Stimulated activated memory B cell treated with anti-CD40 and anti-IgM and Interleukin-4, amounts not matched to agents 10 μg/mL and 1 μg/mL and 100 μg/mL, for 72 hours (primary cell): ENCODE measurements around the gene PEMT.
A peak's percentile ranks its signal among the peaks of the same experiment; 100 is the strongest.

ENCODE experiments used
- ATAC-seq: fragments of 150-1000 bp; cut with Tn5 transposase; 2 replicates; pipeline ENCODE4 v1.10.0; 2021
- H3K27ac Mint-ChIP-seq: one replicate; pipeline ENCODE4 v1.8.0; 2022; ENCODE audit warnings: mild to moderate bottlenecking, mixed read lengths
- H3K27me3 Mint-ChIP-seq: one replicate; pipeline ENCODE4 v1.8.0; 2022; ENCODE audit warnings: mixed read lengths
- H3K36me3 Mint-ChIP-seq: one replicate; pipeline ENCODE4 v1.8.0; 2022; ENCODE audit warnings: mixed read lengths
- H3K4me1 Mint-ChIP-seq: one replicate; pipeline ENCODE4 v1.8.0; 2022; ENCODE audit warnings: mixed read lengths
- H3K4me3 Mint-ChIP-seq: one replicate; pipeline ENCODE4 v1.8.0; 2022; ENCODE audit warnings: mild to moderate bottlenecking, moderate library complexity, mixed read lengths
- H3K9me3 Mint-ChIP-seq: one replicate; pipeline ENCODE4 v1.8.0; 2022; ENCODE audit warnings: mixed read lengths

The PEMT gene

DNA sequence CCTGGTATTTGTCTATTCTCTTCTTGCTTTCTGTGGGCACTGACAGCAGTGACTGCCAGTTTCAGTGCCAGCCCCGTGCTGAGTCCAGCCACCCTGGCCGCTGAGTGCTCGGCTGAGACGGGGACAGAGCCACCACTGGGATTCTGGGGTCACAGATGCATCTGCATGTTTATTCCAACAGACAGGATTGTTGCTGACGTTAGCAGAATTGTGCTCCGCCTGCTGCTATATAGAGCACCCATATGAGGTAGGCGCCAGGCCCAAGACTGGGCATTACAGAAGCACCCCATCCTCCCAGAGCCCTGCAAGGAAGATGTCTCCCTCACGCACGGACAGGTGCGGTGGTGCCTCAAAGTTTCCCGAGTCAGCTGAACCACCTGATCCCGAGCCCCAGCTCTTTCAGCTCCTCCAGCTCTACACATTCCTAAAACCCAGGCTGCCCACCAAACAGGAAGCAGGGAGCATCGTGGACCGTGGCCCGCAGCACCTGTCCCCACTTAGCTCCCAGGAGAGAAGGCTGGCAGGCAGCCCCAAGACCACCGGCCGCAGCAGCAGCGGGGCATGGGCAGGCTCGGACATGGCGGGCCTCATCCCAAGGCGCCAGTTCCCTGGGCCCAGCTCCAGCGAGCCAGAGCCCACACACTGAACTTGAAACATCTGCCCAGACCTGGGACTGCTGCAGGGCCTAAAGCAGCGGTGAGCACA is 50.4 kb downstream of the PEMT start:
- Mint-ChIP-seq H3K27ac (no peak overlapping the region), H3K4me1 (no peaks in the 10 kb centered on the region), H3K4me3 (no peak overlapping the region), H3K27me3 (no peaks in the 10 kb centered on the region), H3K36me3 (no peaks in the 10 kb centered on the region), H3K9me3 (no peaks in the 10 kb centered on the region)
- ATAC-seq, result no peak

DNA sequence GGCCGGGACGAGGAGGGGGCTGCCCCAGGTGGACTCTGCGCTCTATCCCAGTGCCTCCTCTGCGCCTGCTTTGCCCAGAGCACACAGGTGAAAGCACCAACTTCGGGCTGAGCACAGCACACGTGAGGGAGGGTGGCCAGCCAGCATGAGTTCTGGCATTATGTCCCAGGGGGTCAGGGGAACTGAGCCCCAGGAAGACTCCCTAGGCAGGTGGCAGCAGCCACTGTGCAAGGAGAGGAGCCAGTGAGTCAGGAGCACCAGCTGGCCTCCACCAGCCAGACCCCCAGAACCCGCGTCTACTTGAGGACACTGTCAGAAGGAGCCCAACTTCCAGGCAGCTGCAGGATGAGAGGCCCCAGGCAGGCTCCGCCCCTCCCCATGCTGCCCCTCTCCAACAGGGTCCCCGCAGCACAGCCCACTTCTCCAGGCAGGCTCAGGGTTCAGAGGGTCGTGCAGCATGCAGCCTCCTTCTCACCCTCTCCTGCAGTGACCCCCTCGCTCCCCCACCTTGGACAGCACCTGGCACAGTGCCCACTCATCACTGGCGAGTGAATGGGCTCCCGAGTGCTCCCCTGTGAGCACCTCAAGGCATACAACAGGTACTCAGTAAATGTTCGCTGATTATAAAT is 51.1 kb downstream of the PEMT start:
- H3K36me3 Mint-ChIP-seq, result no peaks in the 10 kb centered on the region
- H3K4me1 Mint-ChIP-seq, result no peaks in the 10 kb centered on the region

DNA sequence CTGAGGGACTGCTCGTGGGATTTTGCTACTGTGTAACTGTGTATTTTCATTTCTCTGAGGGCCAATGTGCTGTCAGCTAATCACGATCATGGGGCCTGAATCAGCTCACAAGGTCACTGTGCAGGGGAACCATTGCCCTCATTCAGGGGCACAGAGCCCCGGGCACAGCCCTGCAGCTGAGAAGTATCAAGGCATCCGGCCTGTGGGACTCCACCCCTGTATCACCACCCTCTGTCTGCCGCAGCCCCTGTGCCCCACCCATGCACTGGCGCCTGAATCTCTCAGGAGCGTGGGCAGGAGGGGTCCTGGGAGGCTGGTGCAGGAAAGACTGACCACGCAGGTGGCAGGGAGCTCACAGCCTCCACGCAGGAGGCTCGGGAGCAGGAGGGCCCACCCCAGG is 51.9 kb downstream of the PEMT start:
- H3K4me3 Mint-ChIP-seq, result no peak overlapping the region
- no peaks in the 10 kb centered on the region for H3K9me3 Mint-ChIP-seq

More for the DNA sequence above, 51.1 kb downstream of the PEMT start:
- H3K27ac Mint-ChIP-seq, result no peak overlapping the region
- no peaks in the 10 kb centered on the region for H3K27me3 Mint-ChIP-seq
- no peaks in the 10 kb centered on the region for H3K9me3 Mint-ChIP-seq
- H3K4me3 Mint-ChIP-seq, result no peak overlapping the region
- ATAC-seq, result no peak

DNA sequence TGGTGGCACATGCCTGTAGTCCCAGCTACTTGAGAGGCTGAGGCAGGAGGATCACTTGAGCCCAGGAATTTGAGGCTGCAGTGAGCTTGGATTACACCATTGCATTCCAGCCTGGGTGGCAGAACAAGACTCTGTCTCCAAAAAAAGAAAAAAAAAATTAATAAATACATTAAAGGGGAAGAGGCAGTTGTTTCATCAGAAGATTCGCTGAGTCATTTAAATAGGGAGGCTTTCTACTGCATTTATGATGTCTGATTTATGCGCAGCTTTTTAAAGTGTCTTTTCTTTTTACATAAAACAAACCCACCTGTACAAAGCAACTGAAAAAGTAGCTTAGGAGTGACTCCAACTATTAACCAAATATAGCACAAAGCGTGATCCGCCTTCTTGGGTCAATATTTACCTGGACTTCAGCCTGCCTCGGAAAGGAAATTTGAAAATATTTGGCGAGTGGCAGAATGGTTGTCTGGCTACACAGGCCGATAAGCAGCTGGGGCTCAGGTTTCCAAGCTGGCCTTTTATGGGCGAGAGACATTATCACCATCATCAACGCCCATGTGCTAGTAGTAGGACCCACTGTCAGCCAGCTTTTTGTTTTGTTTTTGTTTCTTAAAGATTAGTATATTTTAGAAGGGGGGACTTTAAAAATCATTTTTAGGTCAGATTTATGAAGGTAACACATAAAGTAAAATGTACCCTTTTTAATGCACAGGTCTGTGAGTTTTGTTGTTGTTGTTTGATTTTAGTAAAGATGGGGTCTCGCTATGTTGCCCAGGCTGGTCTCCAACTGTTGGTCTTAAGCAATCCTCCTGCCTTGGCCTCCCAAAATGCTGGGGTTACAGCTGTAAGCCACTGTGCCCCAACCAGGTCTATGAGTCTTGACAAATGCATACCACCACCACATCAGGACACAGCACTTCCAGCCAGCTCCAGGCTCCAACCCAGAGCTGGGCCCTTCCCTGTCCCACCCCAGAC is 52.8 kb downstream of the PEMT start:
- Mint-ChIP-seq H3K36me3 (no peaks in the 10 kb centered on the region), H3K27me3 (no peaks in the 10 kb centered on the region), H3K9me3 (no peaks in the 10 kb centered on the region), H3K27ac (no peak overlapping the region), H3K4me3 (no peak overlapping the region), H3K4me1 (no peaks in the 10 kb centered on the region)
- ATAC-seq, result no peak

More for the DNA sequence above, 51.9 kb downstream of the PEMT start:
- no peaks in the 10 kb centered on the region for H3K27me3 Mint-ChIP-seq
- no peaks in the 10 kb centered on the region for H3K4me1 Mint-ChIP-seq
- ATAC-seq, result no peak
- no peaks in the 10 kb centered on the region for H3K36me3 Mint-ChIP-seq
- no peak overlapping the region for H3K27ac Mint-ChIP-seq

DNA sequence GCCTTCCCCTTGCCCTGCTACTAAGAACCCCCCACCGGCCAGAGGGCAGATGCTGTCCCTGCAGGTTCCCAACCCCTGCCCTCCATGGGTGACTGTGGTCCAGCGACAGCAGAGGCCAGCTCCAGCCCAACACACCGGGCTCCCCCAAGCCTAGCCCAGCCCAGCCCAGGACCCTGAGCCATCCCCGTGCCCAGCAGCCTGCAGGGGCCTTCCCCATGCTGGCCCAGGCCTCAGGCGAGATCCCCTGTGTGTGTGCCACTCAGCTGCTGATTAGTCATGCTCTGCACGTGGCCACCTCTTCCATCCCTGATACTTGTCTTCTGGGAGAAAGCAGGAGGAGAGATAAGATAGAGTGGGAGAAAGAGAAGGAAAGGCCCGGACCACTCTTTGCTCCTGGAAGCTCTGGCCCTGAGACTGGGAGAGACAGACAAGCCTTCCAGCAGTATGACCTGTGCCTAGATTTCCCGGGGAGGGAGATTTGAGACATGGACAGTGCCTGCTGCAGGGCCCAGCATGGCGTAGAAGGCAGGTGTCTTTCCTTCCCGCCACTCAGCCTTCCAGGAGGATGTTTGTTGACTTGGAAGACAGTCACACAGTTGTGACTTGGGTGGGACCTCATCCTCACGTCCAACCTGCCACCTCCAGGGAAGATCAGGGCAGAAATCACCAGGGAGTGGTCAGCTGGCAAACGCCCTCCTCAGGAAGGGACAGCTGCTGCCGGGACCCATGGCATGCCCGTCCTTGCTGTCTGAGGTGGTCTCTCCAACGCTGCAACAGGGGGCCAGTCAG is 54.0 kb downstream of the PEMT start:
- no peaks in the 10 kb centered on the region for H3K27me3 Mint-ChIP-seq
- no peak overlapping the region for H3K27ac Mint-ChIP-seq
- H3K36me3 Mint-ChIP-seq, result no peaks in the 10 kb centered on the region
- no peaks in the 10 kb centered on the region for H3K4me1 Mint-ChIP-seq
- ATAC-seq, result peak; percentile 4
- no peaks in the 10 kb centered on the region for H3K9me3 Mint-ChIP-seq
- no peak overlapping the region for H3K4me3 Mint-ChIP-seq

DNA sequence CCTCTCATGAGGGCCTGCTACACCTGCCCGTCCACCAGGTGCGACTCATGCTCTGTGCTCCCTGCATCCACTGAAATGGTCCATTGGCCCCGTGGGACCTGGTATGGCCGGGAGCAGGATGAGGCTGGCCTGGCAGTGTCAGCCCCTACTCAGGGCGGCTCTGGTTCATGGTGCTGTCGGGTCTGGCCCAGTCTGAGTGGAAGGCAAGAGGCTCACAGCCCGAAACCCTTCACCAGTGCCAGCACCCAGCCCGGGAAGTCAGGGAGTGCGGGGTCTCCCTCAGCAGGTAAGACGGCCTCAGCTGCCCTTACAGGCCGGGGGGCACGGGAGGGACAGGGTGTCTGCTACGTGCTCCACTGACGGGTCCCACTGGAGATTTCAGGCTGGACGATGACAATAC is 54.8 kb downstream of the PEMT start:
- no peaks in the 10 kb centered on the region for H3K4me1 Mint-ChIP-seq
- H3K36me3 Mint-ChIP-seq, result no peaks in the 10 kb centered on the region
- no peaks in the 10 kb centered on the region for H3K9me3 Mint-ChIP-seq
- H3K4me3 Mint-ChIP-seq, result no peak overlapping the region
- no peaks in the 10 kb centered on the region for H3K27me3 Mint-ChIP-seq
- H3K27ac Mint-ChIP-seq, result no peak overlapping the region
- ATAC-seq, result no peak

DNA sequence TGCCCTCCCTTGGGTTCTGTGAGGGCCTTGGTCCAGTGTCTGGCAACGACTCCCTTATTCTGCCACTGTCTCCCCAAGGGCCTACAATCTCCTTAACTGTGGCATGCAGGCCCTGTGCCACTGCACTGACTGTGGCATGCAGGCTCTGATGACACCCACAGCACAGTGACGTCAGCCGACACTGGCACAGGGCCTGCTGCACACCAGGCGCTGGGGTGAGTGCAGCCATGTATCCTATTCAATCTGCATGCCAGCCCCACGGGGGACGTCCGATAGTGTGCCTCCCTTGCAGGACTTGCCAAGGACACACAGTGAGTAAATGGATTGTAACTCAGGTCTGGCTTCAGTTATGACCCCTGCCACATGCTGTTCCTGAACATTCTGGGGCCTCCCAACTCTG is 55.6 kb downstream of the PEMT start:
- H3K27me3 Mint-ChIP-seq, result no peaks in the 10 kb centered on the region
- ATAC-seq, result no peak
- H3K9me3 Mint-ChIP-seq, result no peaks in the 10 kb centered on the region
- no peak overlapping the region for H3K4me3 Mint-ChIP-seq
- no peak overlapping the region for H3K27ac Mint-ChIP-seq
- no peaks in the 10 kb centered on the region for H3K4me1 Mint-ChIP-seq
- no peaks in the 10 kb centered on the region for H3K36me3 Mint-ChIP-seq

DNA sequence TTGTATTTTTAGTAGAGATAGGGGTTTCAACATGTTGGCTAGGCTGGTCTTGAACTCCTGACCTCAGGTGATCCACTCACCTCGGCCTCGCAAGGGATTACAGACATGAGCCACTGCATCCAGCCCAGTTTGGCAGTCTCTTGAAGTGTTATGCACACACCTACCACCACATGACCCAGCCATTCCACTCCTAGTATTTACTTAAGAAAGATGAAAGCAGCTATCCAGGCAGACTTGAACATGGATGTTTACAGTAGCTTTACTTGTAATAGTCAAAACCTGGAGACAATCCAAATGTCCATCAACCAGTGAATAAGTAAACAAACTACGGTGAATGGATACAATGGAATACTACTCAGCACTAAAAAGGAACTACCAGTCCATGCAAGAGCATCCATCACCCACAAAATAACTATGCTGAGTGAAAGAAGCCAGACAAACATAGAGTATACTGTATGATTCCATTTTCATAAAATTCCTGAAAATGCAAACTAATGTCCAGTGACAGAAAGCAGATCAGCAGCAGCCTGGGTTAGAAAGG is 57.5 kb downstream of the PEMT start:
- Mint-ChIP-seq H3K9me3 (no peaks in the 10 kb centered on the region), H3K27ac (no peak overlapping the region), H3K27me3 (no peaks in the 10 kb centered on the region), H3K4me3 (no peak overlapping the region), H3K36me3 (no peaks in the 10 kb centered on the region), H3K4me1 (no peaks in the 10 kb centered on the region)
- ATAC-seq, result no peak

DNA sequence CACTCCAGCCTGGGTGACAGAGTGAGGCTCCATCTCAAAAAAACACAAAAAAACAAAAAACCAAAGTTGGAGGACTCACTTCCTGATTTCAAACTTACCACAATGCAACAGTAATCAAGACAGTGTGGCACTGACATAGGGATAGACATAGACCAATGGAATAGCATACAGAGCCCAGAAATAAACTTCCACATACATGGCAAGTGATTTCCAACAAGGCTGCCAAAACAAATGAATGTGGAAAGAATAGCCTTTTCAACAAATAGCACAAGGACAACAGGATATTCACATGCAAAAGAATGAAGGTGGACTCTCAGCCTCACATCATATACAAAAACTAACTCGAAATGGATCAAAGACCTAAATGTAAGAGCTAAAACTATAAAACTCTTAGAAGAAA is 58.5 kb downstream of the PEMT start:
- Mint-ChIP-seq H3K4me3 (no peak overlapping the region), H3K9me3 (no peaks in the 10 kb centered on the region), H3K4me1 (no peaks in the 10 kb centered on the region), H3K36me3 (no peaks in the 10 kb centered on the region), H3K27me3 (no peaks in the 10 kb centered on the region), H3K27ac (no peak overlapping the region)
- ATAC-seq, result no peak

DNA sequence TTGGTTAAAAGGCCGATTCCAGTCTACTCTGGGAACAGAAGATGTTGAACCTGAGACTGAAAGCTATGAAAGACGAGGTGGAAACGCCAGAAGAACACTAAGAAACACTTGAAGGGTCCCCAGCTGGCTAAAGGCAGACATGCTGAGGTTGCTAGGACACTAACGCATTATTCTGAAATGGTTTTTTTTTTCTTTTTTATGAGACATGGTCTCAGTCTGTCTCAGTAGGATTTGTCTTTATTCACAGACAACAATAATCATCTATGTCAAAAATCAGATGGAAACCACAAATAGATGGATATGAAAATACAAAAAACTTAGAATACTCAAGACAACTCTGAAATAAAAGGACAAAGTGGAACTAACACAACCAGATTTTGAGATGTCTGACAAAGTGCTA is 60.4 kb downstream of the PEMT start:
- no peaks in the 10 kb centered on the region for H3K9me3 Mint-ChIP-seq
- no peaks in the 10 kb centered on the region for H3K4me1 Mint-ChIP-seq
- no peak overlapping the region for H3K27ac Mint-ChIP-seq
- no peak for ATAC-seq
- H3K27me3 Mint-ChIP-seq, result no peaks in the 10 kb centered on the region
- no peak overlapping the region for H3K4me3 Mint-ChIP-seq
- H3K36me3 Mint-ChIP-seq, result no peaks in the 10 kb centered on the region

DNA sequence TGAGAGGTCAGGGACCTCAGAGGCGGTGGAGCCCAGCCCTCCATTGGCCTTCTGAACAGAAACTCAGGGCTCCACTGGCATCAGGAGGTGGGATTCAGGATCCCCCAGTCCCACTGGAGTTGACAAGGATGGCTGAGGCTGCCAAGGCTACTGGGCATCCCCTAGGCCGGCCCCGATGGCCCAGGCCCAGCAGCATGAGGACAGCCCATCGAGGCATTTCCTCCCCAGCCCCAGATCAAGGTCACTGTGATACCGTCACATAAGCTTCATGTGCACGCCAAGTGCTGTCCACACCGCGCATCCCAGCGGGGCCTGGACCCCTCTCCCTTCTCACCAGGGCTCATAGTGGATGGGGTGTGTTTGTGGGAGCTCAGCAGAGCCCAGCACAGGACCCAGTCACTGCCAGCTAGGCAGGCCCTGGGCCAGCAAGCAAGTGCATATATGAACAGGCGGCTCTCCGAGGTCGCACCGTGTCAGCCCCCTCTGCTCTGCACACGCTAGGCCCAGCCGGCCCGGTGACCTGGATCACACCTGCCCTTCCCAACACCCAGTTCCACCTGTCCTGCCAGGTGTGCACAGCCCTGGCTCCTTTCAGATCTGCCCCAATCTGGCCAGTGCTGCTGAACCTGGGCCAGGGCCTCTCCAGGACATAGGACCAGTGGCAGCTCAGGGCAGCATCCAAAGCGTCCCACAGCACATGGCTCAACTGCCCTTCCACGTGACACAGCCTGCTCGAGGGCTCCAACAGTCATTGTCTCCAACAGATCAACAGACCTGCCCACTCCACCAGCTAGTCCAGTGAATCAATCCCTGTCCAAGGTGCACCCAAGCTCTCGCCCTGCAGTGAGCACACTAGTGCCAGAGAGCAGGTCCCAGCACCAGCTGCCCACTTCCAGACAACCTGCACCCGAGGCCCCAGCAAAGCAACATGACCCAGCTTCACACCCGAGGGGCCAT is 62.5 kb downstream of the PEMT start:
- Mint-ChIP-seq H3K4me3 (no peak overlapping the region), H3K27ac (no peak overlapping the region), H3K36me3 (no peaks in the 10 kb centered on the region), H3K9me3 (no peaks in the 10 kb centered on the region), H3K27me3 (no peaks in the 10 kb centered on the region), H3K4me1 (no peaks in the 10 kb centered on the region)
- no peak for ATAC-seq

DNA sequence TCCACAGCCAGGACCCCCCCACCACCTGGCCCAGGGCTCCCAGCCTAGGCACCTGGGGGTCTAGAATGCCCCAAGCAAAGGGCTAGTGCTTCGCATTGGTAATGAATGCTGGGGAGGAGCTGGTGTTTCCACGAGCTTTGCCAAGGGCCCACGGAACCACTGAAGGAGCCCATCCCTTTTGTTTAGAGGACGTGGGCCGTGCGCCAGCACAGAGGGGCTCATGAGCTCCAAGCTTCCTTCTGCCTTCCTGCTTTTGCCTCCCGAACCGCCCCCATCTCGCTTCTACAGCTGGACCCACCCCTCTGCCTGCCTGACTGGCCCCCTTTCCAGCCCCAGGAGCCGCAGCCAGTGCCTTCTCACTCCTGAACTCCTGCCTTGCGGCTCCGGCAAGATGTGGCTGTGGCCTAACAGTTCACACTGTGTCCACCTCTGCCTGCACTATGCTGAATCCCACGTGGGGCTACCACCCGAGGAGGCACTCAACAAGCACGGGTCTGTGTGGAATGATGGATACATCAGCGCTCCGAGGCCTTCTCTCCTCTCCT is 63.5 kb downstream of the PEMT start:
- Mint-ChIP-seq H3K36me3 (no peaks in the 10 kb centered on the region), H3K27me3 (no peaks in the 10 kb centered on the region)

DNA sequence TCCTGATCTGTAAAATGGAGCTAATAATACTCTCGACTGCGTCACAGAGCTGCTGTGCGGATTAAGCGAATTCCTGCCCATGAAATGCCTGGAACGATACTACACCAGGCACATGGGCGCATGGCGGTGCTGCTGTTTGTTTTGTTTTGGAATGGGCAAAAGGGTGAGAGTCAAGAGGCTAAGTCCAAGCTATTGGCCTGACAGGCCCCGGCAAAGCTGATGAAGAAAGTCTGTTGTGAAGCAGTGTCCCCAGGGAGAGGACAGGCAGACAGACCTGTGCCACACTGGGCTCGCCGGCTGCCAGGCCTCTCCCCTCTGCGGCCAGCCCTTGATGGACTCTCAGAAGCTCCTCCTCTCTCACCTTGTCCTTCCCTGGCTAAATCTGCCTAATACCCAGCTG is 64.0 kb downstream of the PEMT start:
- H3K4me3 Mint-ChIP-seq, result no peak overlapping the region
- H3K27ac Mint-ChIP-seq, result no peak overlapping the region
- no peaks in the 10 kb centered on the region for H3K27me3 Mint-ChIP-seq
- no peak for ATAC-seq
- H3K36me3 Mint-ChIP-seq, result no peaks in the 10 kb centered on the region
- no peaks in the 10 kb centered on the region for H3K4me1 Mint-ChIP-seq
- H3K9me3 Mint-ChIP-seq, result no peaks in the 10 kb centered on the region

More for the DNA sequence above, 63.5 kb downstream of the PEMT start:
- no peak overlapping the region for H3K4me3 Mint-ChIP-seq
- ATAC-seq, result no peak
- H3K4me1 Mint-ChIP-seq, result no peaks in the 10 kb centered on the region
- H3K9me3 Mint-ChIP-seq, result no peaks in the 10 kb centered on the region
- H3K27ac Mint-ChIP-seq, result no peak overlapping the region

DNA sequence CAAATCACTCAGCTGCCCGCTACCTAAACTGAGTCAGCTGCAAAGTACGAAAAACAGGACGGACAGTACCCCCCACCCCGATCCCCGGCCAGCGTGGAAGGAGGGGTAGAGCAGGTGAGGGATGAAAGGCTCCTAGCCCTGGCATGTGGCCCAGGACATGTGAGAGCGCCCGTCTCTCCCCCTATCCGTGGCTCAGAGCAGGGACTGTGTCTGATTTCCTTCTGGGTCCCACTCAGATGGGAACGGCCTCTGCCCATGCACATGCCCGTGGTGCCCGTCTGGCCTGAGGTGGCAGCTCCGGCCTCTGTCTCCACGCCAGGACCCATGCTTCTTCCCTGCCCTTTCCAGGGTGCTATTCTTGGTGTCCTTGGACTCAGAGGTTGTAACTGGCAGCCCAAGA is 65.1 kb downstream of the PEMT start:
- Mint-ChIP-seq H3K36me3 (no peaks in the 10 kb centered on the region), H3K9me3 (no peaks in the 10 kb centered on the region), H3K4me3 (no peak overlapping the region), H3K4me1 (no peaks in the 10 kb centered on the region), H3K27ac (no peak overlapping the region), H3K27me3 (no peaks in the 10 kb centered on the region)
- ATAC-seq, result no peak
